Head of caudate nucleus (tissue), 42 donors: Measurements from ENCODE around the gene EVI2A.
"Not testable (repeated sequence)": the region's sequence is repeated elsewhere in the genome, so short reads cannot be mapped to it uniquely, and the experiment has no call there.

Experiments used
- DNase-seq, 42 donors: peaks; one replicate each; pipeline versions ENCODE4 v3.0.0 to v3.0.0-alpha.2; 2020 to 2021; ENCODE audit warnings: mixed read lengths in 7 of 42
- intact Hi-C: fragments of 100-400 bp; cut with DNase I; formaldehyde crosslinking; loops from one replicate; pipeline ENCODE4 v1.15.0; 2022

Gene EVI2A

DNA sequence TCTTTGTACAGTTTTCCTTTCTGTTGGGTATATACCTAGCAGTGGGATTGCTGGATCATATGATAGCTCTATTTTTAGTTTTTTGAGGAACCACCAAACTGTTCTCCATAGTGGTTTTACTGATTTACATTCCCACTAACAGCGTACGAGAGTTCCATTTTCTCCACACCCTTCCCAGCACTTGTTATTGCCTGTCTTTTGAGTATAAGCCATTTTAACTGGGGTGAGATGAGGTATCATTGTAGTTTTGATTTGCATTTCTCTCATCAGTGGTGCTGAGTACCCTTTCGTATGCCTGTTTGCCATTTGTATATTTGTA, 6.7 kb downstream of the EVI2A start:
- intact Hi-C loops = no loop called here
- DNase-seq = no peak

DNA sequence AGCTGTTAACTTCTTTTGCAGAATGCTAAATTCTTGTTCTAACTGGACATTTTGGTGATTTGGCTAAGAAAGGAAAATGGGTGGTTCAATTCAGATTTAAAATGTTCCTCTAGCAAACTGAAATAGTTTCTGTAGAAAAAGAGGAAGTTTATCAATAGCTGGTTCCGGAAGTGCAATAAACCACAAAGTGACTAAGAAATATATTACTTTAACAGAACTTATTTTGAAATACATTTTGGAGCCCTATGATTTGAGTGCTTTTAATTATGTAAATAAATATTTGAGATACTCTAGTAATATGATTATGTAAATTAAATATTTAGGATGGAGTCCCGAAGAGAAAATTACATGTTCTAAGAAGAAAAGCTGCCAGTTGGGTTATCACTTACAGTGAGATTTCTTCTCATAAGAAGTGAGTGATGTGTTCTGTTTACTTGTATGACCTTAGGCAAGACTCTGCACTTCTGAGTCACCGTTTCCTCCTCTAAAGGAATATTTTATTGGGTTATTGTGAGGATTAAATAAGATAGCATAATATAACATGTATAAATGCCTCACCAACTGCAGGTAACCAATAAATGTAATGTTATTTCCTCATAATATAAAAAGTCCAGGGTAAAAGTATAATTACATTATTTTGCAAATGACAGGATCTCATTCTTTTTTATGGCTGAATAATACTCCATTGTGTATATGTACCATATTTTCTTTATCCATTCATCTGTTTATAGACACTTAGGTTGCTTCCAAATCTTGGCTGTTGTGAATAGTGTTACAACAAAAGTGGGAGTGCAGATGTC, 7.2 kb downstream of the EVI2A start, which contains the start of gene EVI2B:
Gene EVI2B, minus strand, starts transcription at position 73 of the 800 bp plus-strand sequence. CDS start 8,445 bp downstream, outside the sequence.
- no peak for DNase-seq
- intact Hi-C loops = no loop called here

DNA sequence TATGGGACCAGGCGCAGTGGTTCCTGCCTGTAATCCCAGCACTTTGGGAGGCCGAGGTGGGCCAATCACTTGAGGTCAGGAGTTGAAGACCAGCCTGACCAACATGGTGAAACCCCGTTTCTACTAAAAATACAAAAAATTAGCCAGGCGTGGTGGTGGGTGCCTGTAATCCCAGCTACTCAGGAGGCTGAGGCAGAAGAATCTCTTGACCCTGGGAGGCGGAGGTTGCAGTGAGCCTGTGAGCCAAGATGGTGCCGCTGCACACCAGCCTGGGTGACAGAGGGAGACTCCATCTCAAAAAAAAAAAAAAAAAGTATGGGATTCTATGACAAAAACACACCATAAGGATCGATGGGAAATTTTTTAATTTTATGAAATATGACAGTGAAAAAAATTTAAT, 9.2 kb downstream of the EVI2A start:
- DNase-seq, intact Hi-C loops: not testable (repeated sequence)

DNA sequence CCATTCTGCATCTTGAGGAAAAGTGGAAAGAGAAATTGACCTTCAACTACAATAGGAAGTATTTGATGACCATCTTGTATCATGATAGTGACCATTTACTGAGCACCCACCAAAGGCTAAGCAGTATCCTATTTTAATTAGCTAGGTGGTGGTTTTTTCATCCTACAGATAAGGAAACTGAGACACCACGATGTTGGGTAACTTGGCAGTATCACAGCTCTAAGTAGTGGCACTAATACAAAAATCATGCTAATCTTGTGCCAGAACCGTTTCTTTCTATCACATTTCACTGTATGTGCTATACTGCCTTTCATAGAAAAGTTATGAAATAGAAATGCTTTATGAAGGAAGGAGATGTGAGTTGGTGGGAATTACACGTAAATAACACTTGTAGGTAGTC, 9.9 kb downstream of the EVI2A start:
- no peak for DNase-seq
- intact Hi-C loops = no loop called here

DNA sequence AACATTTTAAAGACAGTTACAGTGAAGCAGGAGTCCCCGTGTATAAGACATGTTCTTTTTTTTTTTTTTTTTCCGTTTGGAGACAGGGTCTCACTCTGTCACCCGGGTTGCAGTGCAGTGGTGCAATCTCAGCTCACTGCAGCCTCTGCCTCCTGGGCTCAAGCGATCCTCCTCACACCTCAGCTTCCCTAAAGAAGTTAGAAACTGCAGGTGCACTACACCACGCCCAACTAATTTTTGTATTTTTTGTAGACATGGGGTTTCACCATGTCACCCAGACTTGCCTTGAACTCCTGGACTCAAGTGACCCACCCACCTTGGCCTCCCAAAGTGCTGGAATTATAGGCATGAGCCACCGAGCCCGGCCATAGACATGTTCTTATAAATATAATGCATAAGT, 10.5 kb downstream of the EVI2A start:
- no peak for DNase-seq
- intact Hi-C loops = no loop called here

DNA sequence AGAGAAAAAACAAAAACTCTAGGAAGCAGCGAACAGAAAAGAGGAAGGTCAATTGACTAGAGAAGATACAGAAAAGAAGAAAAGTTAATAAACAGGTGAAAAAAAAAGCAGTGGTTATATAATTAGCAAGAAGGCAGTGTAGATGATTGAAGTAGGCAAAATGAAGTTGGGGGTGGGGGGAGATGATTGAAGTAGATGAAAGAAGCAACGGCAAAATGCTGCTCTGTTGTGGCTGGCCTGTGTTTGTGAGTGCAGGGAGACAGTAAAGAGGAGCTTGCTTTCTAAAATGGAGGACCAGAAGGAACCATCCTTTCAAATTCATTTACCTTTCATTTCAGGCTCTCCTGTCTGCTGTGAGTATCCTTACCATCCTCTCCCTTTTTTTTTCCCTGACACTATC, 11.2 kb downstream of the EVI2A start:
- no peak for DNase-seq
- intact Hi-C loops = no loop called here

DNA sequence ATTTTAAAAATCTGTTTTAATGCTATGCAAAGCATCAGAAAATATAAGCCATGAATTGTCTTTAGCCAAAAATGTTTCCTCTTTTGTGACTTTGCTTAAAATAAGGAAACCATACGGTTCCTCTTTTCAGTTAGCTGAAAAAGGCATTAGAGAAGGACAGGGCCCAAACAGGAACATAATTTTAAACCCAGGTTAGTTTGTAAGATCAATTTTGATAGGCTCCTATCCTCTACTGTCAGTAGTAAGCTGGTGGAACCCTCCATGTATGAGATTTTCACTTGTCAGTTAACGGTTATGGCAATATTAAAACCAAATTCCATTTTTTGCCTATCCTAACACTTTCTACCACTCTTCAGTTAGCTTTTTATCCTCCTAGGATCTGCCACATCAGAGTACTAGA, 11.9 kb downstream of the EVI2A start:
- intact Hi-C loops = no loop called here
- DNase-seq = no peak

DNA sequence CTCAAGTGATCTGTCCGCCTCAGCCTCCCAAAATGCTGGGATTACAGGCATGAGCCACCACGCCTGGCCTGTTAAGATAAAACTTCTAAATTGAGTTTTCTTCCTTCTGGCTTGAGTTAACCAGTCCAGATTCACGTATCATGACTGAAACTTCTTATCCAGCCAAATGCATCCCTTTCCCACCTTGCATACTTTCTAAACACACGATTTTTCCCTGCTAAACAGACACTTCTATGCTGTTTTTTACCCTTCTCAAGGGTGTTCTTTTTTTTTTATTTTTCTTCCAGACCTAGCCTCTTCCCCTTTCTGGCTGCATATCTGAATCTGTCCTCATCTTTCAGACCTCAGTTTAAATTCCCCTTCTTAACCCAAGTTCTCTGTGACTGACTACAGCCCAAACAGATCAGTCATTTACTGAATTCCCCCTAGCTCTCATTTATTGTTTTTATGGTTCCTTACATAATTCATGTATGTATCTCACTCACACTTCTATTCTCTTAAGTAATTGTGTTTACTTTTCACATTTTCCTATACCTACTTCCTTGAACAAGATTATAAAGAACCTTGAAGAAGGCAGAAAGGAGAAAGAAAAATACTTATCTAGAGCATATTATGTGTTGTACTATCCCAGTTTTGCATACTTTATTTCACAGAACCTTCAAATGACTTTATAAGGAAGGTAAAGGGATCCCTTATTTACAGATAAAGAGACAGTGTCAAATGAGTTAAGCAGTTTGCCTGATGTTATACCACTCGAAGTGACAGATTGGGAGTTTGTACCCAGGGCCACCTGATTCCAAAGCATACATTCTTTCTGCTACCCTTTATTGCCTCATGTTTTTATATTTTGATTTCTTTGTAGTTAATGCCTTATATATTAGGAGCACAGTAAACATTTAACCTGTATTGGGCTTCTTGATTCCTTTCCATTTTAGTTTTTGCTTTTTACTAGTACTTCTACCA, 12.8 kb downstream of the EVI2A start:
- intact Hi-C loops = no loop called here

DNA sequence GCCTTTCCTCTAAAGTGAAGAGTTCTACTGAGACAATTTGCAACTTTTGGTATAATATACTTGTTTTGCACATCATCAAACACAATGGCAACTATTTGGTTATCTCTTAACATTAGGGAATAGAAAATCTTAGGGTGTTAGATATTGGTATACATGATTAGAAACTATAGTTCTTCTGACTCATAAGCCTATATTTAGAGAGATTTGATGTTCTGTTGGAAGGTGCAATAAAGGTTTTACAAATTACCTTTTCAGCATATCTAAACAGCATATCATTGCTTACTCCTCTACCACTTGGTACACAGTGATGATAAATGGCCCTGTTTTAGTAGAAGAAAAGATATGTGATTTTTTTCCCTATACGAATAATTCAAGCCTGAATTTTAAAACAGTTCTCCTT, 13.8 kb downstream of the EVI2A start:
- intact Hi-C loops = no loop called here

More for the DNA sequence above, 12.8 kb downstream of the EVI2A start:
- no peak for DNase-seq

DNA sequence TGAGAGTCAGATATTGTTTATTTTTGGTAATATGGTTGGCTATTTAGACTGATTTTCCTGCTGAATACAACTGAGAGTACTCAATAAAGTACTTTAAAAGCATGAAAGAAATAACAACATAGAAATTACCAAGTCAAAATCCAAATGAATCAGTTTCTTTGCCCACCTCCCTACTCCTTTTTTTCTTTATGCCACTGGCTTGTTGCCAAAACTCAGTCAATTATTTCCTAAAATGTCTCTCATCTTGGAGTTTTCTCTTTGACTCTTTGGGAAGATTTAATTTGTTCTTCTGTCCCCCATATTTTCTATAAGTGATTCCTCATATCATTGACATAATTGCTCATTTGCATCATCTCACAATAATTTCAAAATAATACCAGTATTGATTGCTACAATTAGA, 21.8 kb downstream of the EVI2A start:
- no peak for DNase-seq
- intact Hi-C loops = no loop called here

More for the DNA sequence above, 13.8 kb downstream of the EVI2A start:
- DNase-seq = no peak

DNA sequence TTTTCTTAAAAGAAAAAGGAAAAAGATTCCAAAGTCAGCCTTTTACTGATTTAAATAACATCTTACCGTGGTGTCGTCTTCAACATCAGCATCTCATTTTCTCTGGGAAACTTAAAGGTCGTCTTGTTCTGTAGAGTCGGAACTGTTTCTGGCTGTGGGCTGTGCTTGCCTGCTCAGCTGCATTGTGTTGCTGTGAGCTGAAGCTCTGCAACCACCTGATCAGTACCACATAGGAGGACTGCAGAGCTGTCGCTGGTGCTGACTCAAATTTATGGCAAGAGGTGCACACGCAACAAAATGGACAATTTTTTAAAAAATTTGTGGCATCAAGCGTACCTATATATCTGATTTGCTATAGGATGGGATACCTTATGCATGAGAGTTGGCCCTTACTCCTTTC, 24.3 kb downstream of the EVI2A start, which contains the start of gene OMG:
Gene OMG, minus strand, starts transcription at position 150 of the 400 bp plus-strand sequence. CDS start 908 bp downstream, outside the sequence.
- DNase-seq = peak; percentile 58 to 94 (median 82)
- intact Hi-C loops = no loop called here

DNA sequence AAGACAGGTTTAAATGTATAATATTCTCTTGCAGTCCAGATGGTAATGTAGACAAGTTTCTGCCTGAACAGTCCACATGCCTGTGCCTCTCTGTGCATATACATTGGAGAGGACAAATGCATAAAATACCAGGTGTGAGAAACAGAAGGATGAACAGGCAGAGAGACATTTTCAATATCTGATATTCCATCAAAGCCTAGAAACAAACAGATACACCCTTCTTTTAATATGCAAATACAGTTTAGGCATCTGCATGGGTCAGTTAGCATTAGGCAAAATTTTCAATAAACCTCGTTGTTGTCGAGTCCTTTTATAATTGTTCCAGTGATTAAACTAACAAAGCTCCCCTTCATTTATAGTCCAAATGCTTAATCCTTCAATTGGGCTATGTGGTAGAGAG, 25.3 kb downstream of the EVI2A start:
- intact Hi-C loops = no loop called here
- DNase-seq = peak in 3 of 42 donors; percentile 6 to 37 (median 9)

DNA sequence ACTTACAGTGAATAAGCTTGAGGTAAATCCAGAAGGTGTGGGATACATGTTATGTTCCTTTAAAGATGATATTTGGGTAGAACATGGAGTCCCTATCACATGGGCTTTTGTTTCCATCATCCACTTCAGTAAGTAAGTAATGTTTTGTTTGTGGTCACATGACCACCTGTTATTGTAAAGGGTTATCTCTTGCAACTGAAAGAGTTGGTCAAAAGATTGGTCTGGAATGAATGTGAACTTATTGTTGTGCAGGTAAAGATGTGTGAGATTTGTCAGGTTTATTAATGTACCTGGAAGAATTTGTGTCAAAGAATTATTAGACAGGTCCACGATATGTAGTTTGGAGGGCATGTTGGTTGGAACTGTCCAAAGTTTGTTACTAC, 25.9 kb downstream of the EVI2A start:
- intact Hi-C loops = no loop called here
- no peak for DNase-seq

DNA sequence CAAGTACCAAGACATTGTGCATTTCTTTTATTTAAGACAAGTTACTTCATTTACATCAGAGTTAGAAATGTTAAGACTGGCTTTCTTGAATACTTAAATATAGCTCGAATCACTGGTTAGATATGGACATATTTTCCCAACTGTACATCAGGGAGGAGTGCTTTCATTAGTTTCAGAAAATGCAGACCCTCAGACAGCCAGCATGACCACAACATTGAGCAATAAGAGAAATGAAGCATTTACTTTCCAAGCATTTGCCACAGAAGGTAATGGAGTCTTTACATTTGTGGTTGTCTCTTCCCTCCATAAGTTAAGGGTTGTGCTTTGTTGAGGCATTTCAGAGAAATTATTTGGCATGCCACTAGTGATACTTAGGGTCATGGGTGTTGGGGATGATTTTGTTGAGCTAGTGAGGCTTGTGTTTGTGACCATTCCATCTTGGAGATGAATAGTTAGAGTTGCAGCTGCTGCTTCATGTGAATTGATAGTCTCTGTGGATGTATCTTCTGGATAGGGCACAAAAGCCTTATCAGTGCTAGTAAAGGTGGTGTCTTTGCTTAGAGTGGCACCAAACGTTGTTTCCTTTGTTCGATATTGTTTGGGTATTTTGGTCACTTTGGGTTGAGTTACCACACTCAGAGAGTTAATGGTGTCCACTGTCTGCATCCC, 26.5 kb downstream of the EVI2A start:
- intact Hi-C loops = no loop called here
- DNase-seq = no peak

DNA sequence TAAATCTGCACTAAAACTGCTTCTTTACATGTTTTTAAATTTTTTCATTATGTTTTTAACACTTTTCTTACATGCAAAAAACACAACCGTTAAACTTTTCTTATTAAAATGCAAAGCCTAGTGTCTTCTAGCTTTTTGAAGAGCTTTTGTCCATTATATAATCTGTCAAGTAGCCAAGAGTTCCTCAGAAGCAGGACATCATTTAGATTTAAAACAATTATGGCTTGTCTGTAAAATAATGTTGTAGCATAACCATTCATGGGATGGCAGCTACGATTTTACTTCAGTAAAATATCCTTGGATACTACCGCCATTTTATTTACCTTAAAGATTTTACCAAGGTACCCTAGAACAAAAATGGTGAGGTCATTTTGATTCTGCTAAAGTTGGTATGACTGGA, 27.2 kb downstream of the EVI2A start:
- no peak for DNase-seq
- intact Hi-C loops = no loop called here

DNA sequence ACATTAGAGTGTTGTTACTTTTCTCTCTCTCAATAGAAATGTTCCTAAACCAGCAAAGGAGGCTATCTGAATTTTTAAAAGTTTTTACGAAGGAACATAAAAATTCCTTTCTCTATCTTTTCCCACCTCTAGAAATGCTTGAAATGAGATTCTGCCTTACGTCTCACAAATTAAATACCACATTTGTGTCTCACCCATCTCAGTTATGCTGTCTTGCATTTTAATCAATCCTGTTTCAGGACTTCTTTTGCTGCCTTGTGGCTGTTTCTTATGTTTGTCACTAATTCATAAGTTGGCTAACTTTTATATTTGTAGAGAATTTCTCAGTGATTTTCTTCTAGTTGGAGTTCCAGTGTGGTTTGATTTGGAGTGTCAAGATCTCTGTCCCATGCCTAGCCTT, 27.8 kb downstream of the EVI2A start:
- DNase-seq = no peak
- intact Hi-C loops = no loop called here

DNA sequence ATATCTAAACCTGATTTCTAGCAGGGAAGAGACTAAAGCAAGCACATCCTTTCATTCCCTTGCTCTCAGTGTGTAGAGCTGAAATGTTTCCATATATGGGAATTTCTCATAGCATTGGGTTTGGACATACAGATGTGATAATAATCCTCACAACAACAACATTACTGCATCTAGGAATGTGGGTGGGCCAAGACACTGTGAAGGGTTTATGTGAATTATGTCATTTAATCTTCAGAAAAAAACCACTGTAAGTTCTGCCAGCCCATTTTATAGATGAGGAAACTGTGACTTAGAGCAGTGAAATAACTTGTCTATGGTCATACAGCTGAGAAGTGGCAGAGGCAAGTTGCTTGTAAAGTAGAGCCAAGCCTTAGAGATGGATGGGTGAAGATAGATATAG, 29.6 kb downstream of the EVI2A start:
- intact Hi-C loops = no loop called here
- DNase-seq = no peak

DNA sequence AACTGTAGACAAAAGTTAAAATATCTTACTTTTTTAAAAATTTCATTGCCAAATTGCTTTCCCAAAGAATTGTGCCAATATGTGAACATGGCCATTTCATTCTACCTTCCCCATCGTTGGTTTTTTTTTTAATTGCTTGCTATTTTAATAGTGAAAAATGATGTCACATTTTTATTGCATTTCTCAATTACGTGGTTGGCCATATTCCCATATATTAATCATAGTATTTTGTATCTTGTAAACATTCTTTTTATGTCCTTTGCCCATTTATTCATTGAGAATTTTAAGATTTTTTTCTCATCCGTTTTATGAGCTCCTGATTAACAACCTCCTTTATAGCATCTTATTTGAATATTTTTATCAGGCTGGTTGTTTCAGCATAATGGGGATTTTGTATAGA, 31.6 kb downstream of the EVI2A start:
- no peak for DNase-seq
- intact Hi-C loops = no loop called here

DNA sequence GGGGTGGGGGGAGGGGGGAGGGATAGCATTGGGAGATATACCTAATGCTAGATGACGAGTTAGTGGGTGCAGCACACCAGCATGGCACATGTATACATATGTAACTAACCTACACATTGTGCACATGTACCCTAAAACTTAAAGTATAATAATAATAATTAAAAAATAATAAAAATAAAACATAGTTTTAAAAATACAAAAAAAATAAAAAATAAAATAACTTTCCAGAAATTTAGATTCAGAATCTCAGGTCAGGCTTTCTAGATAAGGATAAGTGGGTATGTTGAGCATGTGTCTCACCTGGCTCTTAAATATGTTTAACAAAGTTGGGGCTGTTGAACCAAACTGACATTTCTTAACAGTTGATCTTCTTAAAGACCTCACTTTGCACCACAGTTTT, 33.5 kb downstream of the EVI2A start:
- intact Hi-C loops, DNase-seq: not testable (repeated sequence)

DNA sequence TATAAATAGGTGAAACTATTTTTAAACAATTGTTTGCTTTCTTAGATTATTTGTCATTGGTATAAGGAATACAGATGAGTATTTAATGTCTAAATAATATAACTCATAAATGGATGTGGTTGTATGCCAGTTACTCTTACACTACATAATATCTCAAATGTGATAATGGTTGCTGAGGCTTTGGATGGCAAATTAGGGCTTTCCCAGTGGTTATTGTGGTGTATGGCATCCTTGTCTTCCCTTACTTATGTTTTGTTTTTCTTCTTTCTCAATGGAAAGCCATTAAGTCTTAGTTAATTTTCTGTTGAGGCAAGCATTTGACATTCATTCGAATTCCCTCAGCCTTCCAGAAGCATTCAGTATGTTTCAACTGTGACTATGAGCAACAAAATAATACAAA, 34.8 kb downstream of the EVI2A start:
- intact Hi-C loops = no loop called here
- no peak for DNase-seq
